Measurements from ENCODE around the gene EVI2A.
"Not testable (repeated sequence)": the region's sequence is repeated elsewhere in the genome, so short reads cannot be mapped to it uniquely, and the experiment has no call there.

Gene EVI2A

DNA sequence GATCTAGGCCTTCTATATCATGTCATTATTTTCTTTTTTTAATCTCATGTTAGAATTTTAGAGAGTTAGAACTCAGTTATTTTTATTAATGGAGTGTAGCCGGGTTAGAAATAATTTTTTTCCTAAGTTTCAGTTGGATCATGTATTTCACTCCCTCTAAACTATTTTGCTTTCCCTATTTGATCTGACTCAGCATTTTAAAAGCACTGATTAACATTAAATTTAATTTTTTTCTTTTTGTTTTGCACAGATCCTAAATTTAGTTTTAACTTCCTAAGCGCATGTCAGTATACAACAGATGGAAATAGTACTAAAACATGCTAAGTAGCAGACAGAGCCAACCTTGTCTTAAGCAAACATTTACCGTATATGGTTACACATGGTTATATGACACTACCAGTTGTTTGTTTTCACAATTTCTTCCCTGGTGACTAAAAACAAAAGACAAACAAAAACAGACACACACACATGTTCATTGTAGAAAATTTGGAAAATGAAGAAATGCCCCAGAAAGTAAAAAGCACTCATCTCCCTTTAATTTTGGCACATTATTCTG is 36.5 kb upstream of the EVI2A start:
- no peak for ATAC-seq (ENCODE audit: insufficient read depth, low read depth)
- Histone ChIP-seq H3K4me2 (ENCODE audit: insufficient read depth, low read length) (no peak overlapping the region), H3K9me3 (ENCODE audit: insufficient read depth, low read length, severe bottlenecking) (no peaks in the 10 kb centered on the region), H2AFZ (ENCODE audit: low read depth, low read length) (no peak overlapping the region), H3K27ac (ENCODE audit: low read length) (no peak overlapping the region), H3K9ac (ENCODE audit: low read depth, low read length) (no peak overlapping the region), H3K79me2 (ENCODE audit: insufficient read depth, low read length) (no peaks in the 10 kb centered on the region), H4K20me1 (ENCODE audit: insufficient read depth, low read length) (no peaks in the 10 kb centered on the region), H3K27me3 (ENCODE audit: insufficient read depth, low read length, poor library complexity) (no peaks in the 10 kb centered on the region), H3K4me1 (ENCODE audit: insufficient read depth, low read length) (no peaks in the 10 kb centered on the region), H3K36me3 (ENCODE audit: insufficient read depth, low read length) (peaks cover 85% of the 10 kb centered on the region), H3K4me3 (ENCODE audit: low read depth in 1 of 2, low read length in 2 of 2) (no peak overlapping the region)
- DNase-seq = no peak
- TF ChIP-seq EZH2 (IDR thresholded peaks at IDR 0.05; ENCODE audit: borderline replicate concordance, low read depth, low read length, severe bottlenecking) = no peak
- TF ChIP-seq, protein P1, sequence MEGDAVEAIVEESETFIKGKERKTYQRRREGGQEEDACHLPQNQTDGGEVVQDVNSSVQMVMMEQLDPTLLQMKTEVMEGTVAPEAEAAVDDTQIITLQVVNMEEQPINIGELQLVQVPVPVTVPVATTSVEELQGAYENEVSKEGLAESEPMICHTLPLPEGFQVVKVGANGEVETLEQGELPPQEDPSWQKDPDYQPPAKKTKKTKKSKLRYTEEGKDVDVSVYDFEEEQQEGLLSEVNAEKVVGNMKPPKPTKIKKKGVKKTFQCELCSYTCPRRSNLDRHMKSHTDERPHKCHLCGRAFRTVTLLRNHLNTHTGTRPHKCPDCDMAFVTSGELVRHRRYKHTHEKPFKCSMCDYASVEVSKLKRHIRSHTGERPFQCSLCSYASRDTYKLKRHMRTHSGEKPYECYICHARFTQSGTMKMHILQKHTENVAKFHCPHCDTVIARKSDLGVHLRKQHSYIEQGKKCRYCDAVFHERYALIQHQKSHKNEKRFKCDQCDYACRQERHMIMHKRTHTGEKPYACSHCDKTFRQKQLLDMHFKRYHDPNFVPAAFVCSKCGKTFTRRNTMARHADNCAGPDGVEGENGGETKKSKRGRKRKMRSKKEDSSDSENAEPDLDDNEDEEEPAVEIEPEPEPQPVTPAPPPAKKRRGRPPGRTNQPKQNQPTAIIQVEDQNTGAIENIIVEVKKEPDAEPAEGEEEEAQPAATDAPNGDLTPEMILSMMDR (IDR thresholded peaks at IDR 0.05; ENCODE audit: borderline replicate concordance, extremely low read depth, low read length, poor library complexity, severe bottlenecking) = no peak

DNA sequence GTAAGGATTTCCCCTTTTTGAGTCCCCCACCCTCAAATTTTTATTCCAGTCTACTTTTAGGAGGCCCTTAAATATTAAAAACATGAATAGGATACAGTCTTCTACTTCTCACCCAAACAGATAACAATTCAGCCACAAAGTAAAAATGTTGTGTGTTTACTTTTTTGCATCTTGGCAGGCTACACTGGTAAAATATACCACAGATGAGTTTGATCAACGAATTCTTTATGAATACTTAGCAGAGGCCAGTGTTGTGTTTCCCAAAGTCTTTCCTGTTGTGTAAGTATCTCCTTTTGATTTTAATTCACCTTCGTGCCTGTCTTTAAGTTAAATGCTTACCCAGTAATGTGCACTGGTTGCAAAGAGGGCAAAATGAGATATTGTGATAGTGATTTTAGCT is 35.7 kb upstream of the EVI2A start:
- Histone ChIP-seq H3K27ac (ENCODE audit: low read length) (no peak overlapping the region), H3K27me3 (ENCODE audit: insufficient read depth, low read length, poor library complexity) (no peaks in the 10 kb centered on the region), H3K79me2 (ENCODE audit: insufficient read depth, low read length) (no peaks in the 10 kb centered on the region), H3K4me3 (ENCODE audit: low read depth in 1 of 2, low read length in 2 of 2) (no peak overlapping the region), H3K4me1 (ENCODE audit: insufficient read depth, low read length) (no peaks in the 10 kb centered on the region), H4K20me1 (ENCODE audit: insufficient read depth, low read length) (no peaks in the 10 kb centered on the region), H3K36me3 (ENCODE audit: insufficient read depth, low read length) (peaks cover 84% of the 10 kb centered on the region), H3K9ac (ENCODE audit: low read depth, low read length) (no peak overlapping the region), H3K4me2 (ENCODE audit: insufficient read depth, low read length) (no peak overlapping the region), H2AFZ (ENCODE audit: low read depth, low read length) (no peak overlapping the region), H3K9me3 (ENCODE audit: insufficient read depth, low read length, severe bottlenecking) (no peaks in the 10 kb centered on the region)
- DNase-seq (no peak), ATAC-seq (ENCODE audit: insufficient read depth, low read depth) (no peak)
- TF ChIP-seq EZH2 (IDR thresholded peaks at IDR 0.05; ENCODE audit: borderline replicate concordance, low read depth, low read length, severe bottlenecking) = no peak

DNA sequence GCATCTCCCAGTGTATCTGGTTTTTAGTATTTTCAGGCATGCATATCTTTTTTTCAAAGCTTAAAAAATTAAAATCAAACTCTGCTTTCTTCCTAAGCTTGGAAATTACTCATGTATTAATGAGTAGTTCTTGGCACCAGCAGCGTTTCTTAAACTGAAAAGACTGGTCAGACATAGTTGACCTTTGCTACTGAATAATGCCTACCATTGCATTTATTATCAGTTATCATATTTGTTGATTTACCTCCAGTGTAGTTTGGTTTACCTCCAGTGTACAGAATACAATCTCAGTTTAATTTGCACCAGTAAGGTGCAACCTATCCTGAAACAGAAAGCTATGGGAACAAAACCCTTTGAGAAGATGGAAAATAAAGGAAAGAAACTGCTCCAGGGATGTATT is 34.5 kb upstream of the EVI2A start:
- H3K9ac ChIP-seq (ENCODE audit: low read depth, low read length) = no peak overlapping the region
- no peaks in the 10 kb centered on the region for H3K79me2 ChIP-seq (ENCODE audit: insufficient read depth, low read length)
- no peaks in the 10 kb centered on the region for H3K27me3 ChIP-seq (ENCODE audit: insufficient read depth, low read length, poor library complexity)
- no peak overlapping the region for H2AFZ ChIP-seq (ENCODE audit: low read depth, low read length)
- no peak overlapping the region for H3K27ac ChIP-seq (ENCODE audit: low read length)
- no peak for TF ChIP-seq EZH2 (IDR thresholded peaks at IDR 0.05; ENCODE audit: borderline replicate concordance, low read depth, low read length, severe bottlenecking)
- TF ChIP-seq, protein P1 (IDR thresholded peaks at IDR 0.05; ENCODE audit: borderline replicate concordance, extremely low read depth, low read length, poor library complexity, severe bottlenecking) = no peak
- no peaks in the 10 kb centered on the region for H4K20me1 ChIP-seq (ENCODE audit: insufficient read depth, low read length)
- no peak overlapping the region for H3K4me3 ChIP-seq (ENCODE audit: low read depth in 1 of 2, low read length in 2 of 2)
- peaks cover 79% of the 10 kb centered on the region for H3K36me3 ChIP-seq (ENCODE audit: insufficient read depth, low read length)
- DNase-seq (no peak), ATAC-seq (ENCODE audit: insufficient read depth, low read depth) (no peak)
- H3K4me2 ChIP-seq (ENCODE audit: insufficient read depth, low read length) = no peak overlapping the region
- H3K4me1 ChIP-seq (ENCODE audit: insufficient read depth, low read length) = no peaks in the 10 kb centered on the region
- H3K9me3 ChIP-seq (ENCODE audit: insufficient read depth, low read length, severe bottlenecking) = no peaks in the 10 kb centered on the region

DNA sequence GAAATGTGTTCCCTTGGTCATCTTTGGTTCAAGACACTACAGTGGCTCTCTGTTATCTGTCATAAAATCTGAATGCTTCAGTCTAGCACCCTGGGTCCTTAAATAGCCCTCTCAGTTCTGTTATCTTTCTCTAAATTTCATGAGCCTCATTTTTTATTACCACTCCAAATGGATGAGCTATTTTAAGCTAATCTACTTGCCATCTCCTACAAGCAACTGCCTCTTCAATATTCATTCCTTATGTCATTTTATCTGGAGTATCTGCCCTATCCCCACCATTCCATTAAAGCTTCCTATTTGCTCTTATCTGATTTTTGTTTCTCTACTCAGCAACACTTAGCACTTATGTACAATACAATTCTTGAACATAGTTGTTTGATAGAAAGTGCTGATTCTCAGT is 28.0 kb upstream of the EVI2A start:
- ATAC-seq (ENCODE audit: insufficient read depth, low read depth) = no peak
- no peaks in the 10 kb centered on the region for H3K79me2 ChIP-seq (ENCODE audit: insufficient read depth, low read length)
- no peaks in the 10 kb centered on the region for H3K4me1 ChIP-seq (ENCODE audit: insufficient read depth, low read length)

GRCh38 chr17:31345191-31345747 is 23.8 kb upstream of the EVI2A start:
- H3K4me3 ChIP-seq (ENCODE audit: low read depth in 1 of 2, low read length in 2 of 2); H3K27me3 ChIP-seq (ENCODE audit: insufficient read depth, low read length, poor library complexity); H3K9ac ChIP-seq (ENCODE audit: low read depth, low read length); H3K4me1 ChIP-seq (ENCODE audit: insufficient read depth, low read length); H3K4me2 ChIP-seq (ENCODE audit: insufficient read depth, low read length); H3K27ac ChIP-seq (ENCODE audit: low read length); H2AFZ ChIP-seq (ENCODE audit: low read depth, low read length); DNase-seq; H3K79me2 ChIP-seq (ENCODE audit: insufficient read depth, low read length); ATAC-seq (ENCODE audit: insufficient read depth, low read depth); H3K9me3 ChIP-seq (ENCODE audit: insufficient read depth, low read length, severe bottlenecking); H4K20me1 ChIP-seq (ENCODE audit: insufficient read depth, low read length): not testable (repeated sequence)
- H3K36me3 ChIP-seq (ENCODE audit: insufficient read depth, low read length) = peaks cover 46% of the 10 kb centered on the region

More for the DNA sequence above, 28.0 kb upstream of the EVI2A start:
- Histone ChIP-seq H3K27ac (ENCODE audit: low read length) (no peak overlapping the region), H3K4me2 (ENCODE audit: insufficient read depth, low read length) (no peak overlapping the region), H3K9me3 (ENCODE audit: insufficient read depth, low read length, severe bottlenecking) (no peaks in the 10 kb centered on the region), H3K36me3 (ENCODE audit: insufficient read depth, low read length) (peaks cover 49% of the 10 kb centered on the region), H3K4me3 (ENCODE audit: low read depth in 1 of 2, low read length in 2 of 2) (no peak overlapping the region), H3K27me3 (ENCODE audit: insufficient read depth, low read length, poor library complexity) (no peaks in the 10 kb centered on the region), H3K9ac (ENCODE audit: low read depth, low read length) (no peak overlapping the region), H2AFZ (ENCODE audit: low read depth, low read length) (no peak overlapping the region), H4K20me1 (ENCODE audit: insufficient read depth, low read length) (no peaks in the 10 kb centered on the region)
- no peak for TF ChIP-seq EZH2 (IDR thresholded peaks at IDR 0.05; ENCODE audit: borderline replicate concordance, low read depth, low read length, severe bottlenecking)
- TF ChIP-seq, protein P1 (IDR thresholded peaks at IDR 0.05; ENCODE audit: borderline replicate concordance, extremely low read depth, low read length, poor library complexity, severe bottlenecking) = no peak
- DNase-seq = no peak
